Subcutaneous abdominal adipose tissue (tissue), 5 donors: ENCODE data around the gene PIAS1.
A peak's percentile ranks its signal among the peaks of the same experiment; 100 is the strongest.

Experiments used
- H3K27ac ChIP-seq: one replicate; pipeline ENCODE4 v1.7.0; 2013; ENCODE audit warnings: low read depth, mild to moderate bottlenecking, inconsistent platforms, low read length, moderate library complexity
- H3K27me3 ChIP-seq, 5 donors: one replicate each; pipeline ENCODE4 v1.7.0; 2013; ENCODE audit warnings: low read length in 5 of 5, inconsistent platforms in 1 of 5; ENCODE audit not compliant: control insufficient read depth in 5 of 5, insufficient read depth in 4 of 5
- H3K36me3 ChIP-seq, 5 donors: one replicate each; pipeline ENCODE4 v1.7.0; 2013; ENCODE audit warnings: low read length in 5 of 5; ENCODE audit not compliant: control insufficient read depth in 5 of 5, insufficient read depth in 5 of 5
- H3K4me1 ChIP-seq, 5 donors: one replicate each; pipeline ENCODE4 v1.7.0; 2013; ENCODE audit warnings: low read length in 5 of 5, mild to moderate bottlenecking in 3 of 5, moderate library complexity in 1 of 5; ENCODE audit not compliant: control insufficient read depth in 5 of 5, insufficient read depth in 5 of 5
- H3K4me3 ChIP-seq, 5 donors: one replicate each; pipeline ENCODE4 v1.7.0; 2013; ENCODE audit warnings: low read length in 5 of 5, low read depth in 1 of 5
- H3K9ac ChIP-seq, 5 donors: one replicate each; pipeline ENCODE4 v1.7.0; 2013; ENCODE audit warnings: low read length in 5 of 5, mild to moderate bottlenecking in 4 of 5, moderate library complexity in 3 of 5
- H3K9me3 ChIP-seq, 5 donors: one replicate each; pipeline ENCODE4 v1.7.0; 2013; ENCODE audit warnings: low read length in 5 of 5; ENCODE audit not compliant: control insufficient read depth in 5 of 5
- donor health status: healthy.
- donor health status: healthy.
- donor health status: healthy.
- donor health status: healthy.
- donor health status: healthy.

PIAS1 gene

DNA sequence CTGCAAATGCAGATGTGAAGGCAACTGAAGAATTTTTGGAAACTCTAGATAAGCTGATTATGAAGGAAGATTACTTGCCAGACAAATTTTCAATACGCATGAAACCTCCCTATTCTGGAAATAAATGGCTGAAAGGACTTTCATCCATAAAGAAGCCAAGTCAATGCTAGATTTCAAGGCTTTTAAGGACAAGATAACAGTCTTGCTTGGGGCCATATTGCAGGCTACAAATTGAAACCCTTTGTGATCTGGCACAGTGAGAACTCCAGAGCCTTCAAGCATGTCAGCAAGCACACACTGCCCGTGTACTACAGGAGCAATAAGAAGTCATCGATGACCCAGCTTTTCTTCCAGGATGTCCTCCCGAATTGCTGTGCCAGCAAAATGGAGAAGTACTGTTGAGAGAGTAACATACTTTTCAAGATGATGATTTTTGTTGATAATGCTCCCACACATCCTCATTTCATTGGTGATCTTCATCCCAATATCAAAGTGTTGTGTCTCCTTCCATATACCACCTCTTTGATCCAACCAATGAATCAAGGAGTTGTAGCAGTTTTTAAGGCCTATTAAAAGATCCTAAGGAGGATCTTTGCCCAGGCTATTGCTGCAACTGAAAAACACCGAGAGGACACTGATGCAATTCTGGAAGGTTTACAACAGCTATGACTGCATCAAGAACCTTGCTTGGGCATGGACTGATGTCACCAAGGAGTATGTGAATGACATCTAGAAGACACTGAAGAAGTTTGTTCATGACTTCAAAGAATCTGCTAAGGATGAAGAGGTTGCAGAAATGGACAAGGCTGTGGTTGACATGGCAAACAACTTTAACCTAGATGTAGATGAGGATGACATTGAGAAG, 130.7 kb downstream of the PIAS1 start:
- Histone ChIP-seq H3K4me3 (no peak overlapping the region), H3K36me3 (peaks cover 28 to 61% (median 46%) of the 10 kb centered on the region in 5 donors), H3K9ac (no peak overlapping the region), H3K27ac (no peak overlapping the region), H3K27me3 (no peaks in the 10 kb centered on the region), H3K9me3 (no peaks in the 10 kb centered on the region), H3K4me1 (peaks cover 0 to 18% (median 15%) of the 10 kb centered on the region in 5 donors)

DNA sequence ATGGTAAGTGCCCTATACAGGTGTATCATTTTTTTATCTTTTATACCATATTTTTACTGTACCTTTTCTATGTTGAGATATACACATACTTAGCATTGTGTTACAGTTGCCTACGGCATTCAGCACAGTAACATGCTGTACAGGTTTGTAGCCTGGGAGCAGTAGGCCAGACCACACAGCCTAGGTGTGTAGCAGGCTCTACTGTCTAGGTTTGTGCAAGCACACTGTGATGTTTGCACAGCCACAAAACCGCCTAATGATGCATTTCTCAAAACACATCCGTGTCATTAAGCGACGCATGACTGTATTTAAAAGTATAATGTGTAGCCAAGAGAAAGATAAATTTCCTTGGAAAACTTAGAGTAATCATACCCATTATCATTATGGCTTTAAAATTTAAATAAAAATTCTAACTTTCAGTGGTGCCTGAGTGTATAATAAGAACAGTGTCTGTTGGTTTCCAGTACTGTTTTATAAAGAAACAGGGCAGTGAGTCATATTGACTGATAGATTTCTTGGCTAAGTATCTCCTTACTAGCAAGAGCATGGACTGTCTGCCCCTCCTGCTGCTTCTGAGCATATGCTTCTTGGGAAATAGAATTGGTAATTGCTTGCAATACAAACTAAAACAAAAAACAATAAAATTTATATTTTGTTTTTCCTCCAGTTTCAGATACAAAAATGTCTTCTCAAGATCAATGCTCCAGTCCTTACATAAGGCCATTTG, 132.7 kb downstream of the PIAS1 start:
- Histone ChIP-seq H3K4me3 (peak overlapping the region in 1 of 5 donors; percentile 64), H3K27ac (peak overlapping the region; percentile 40), H3K36me3 (peaks cover 24 to 47% (median 42%) of the 10 kb centered on the region in 5 donors), H3K9me3 (no peaks in the 10 kb centered on the region), H3K27me3 (no peaks in the 10 kb centered on the region), H3K9ac (no peak overlapping the region), H3K4me1 (peaks cover 0 to 18% (median 15%) of the 10 kb centered on the region in 5 donors)

- Histone ChIP-seq H3K36me3 (peaks cover 29 to 49% (median 46%) of the 10 kb centered on the region in 5 donors), H3K4me3 (peak overlapping the region; percentile 14 to 64 (median 51))
These were observed 133.4 kb downstream of the PIAS1 start for GRCh38 chr15:68187559-68187958.

GRCh38 chr15:68188647-68189046, 134.5 kb downstream of the PIAS1 start:
- no peaks in the 10 kb centered on the region for H3K27me3 ChIP-seq
- peaks cover 0 to 18% (median 15%) of the 10 kb centered on the region in 5 donors for H3K4me1 ChIP-seq
- peaks cover 34 to 53% (median 48%) of the 10 kb centered on the region in 5 donors for H3K36me3 ChIP-seq
- H3K9me3 ChIP-seq: no peaks in the 10 kb centered on the region
- H3K9ac ChIP-seq: no peak overlapping the region
- no peak overlapping the region for H3K4me3 ChIP-seq
- H3K27ac ChIP-seq: no peak overlapping the region

More at GRCh38 chr15:68187559-68187958, 133.4 kb downstream of the PIAS1 start:
- peak overlapping the region; percentile 40 for H3K27ac ChIP-seq
- H3K4me1 ChIP-seq: peaks cover 0 to 18% (median 15%) of the 10 kb centered on the region in 5 donors
- no peak overlapping the region for H3K9ac ChIP-seq
- no peaks in the 10 kb centered on the region for H3K9me3 ChIP-seq
- no peaks in the 10 kb centered on the region for H3K27me3 ChIP-seq

- Histone ChIP-seq H3K9ac (no peak overlapping the region), H3K27ac (no peak overlapping the region), H3K9me3 (no peaks in the 10 kb centered on the region), H3K4me1 (peaks cover 0 to 18% (median 15%) of the 10 kb centered on the region in 5 donors), H3K36me3 (peaks cover 24 to 42% (median 35%) of the 10 kb centered on the region in 5 donors), H3K4me3 (no peak overlapping the region), H3K27me3 (no peaks in the 10 kb centered on the region)
These were observed 135.9 kb downstream of the PIAS1 start for GRCh38 chr15:68190048-68190447.

- Histone ChIP-seq H3K9me3 (no peaks in the 10 kb centered on the region), H3K4me1 (peaks cover 0 to 17% (median 15%) of the 10 kb centered on the region in 5 donors), H3K4me3 (no peak overlapping the region)
These were observed 137.4 kb downstream of the PIAS1 start for GRCh38 chr15:68191555-68191954.

DNA sequence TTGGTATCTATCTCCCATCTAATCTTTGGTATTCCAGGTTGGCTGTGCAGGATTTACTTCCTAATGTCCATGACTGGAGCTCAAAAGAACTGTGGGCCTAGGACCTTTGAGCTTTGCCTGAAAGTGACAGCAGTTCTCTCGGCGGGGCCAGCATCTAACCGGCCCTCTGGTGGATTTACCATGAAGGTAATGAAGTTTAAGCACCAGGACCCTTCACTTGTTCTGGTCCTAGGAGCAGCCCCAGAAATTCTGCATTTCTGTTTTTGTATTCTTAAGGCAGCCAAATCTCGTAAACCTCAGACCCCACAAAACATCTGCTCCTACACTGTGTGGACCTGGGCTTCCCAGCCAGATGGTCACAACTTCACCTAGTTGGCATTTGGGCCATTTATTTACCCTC, 138.0 kb downstream of the PIAS1 start:
- Histone ChIP-seq H3K9me3 (no peaks in the 10 kb centered on the region), H3K27me3 (no peaks in the 10 kb centered on the region), H3K27ac (no peak overlapping the region), H3K4me1 (peaks cover 0 to 14% (median 11%) of the 10 kb centered on the region in 5 donors), H3K4me3 (no peak overlapping the region), H3K9ac (no peak overlapping the region), H3K36me3 (peaks cover 21 to 38% (median 32%) of the 10 kb centered on the region in 5 donors)

More at GRCh38 chr15:68191555-68191954, 137.4 kb downstream of the PIAS1 start:
- Histone ChIP-seq H3K27me3 (no peaks in the 10 kb centered on the region), H3K9ac (no peak overlapping the region), H3K27ac (no peak overlapping the region), H3K36me3 (peaks cover 21 to 38% (median 34%) of the 10 kb centered on the region in 5 donors)

DNA sequence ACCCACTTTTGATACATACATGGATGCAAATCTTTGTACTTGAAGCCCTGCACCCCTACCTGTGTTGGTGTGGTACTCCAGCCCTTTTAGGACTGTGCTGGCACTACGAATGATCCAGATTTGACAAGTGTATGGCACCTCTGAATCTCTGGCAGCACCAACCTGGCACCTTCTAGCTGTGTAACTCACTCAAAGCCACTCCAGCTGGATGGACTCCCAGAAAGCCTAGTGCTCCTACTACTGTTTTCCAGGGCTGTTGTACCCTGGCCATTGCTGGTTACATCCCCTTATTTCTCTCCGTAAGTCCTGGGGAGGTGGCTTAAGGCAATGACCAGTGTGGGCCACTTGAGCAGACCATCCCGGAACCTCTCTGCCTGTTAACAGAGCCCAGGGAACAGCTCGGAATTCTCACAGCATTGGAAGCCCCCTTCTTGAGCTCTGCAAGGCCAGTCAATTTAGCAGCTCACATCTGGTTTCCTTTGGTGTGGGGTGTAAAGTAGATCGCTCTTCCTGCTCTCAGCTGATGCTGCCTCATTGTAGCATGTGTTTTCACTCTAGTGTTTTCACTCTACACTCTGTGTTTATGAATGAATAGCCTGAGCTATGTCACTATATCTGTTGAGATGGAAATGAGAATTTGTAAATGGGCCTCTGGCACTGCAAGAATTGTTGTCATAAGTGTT, 138.8 kb downstream of the PIAS1 start:
- Histone ChIP-seq H3K27ac (no peak overlapping the region), H3K4me1 (peaks cover 0 to 8% (median 3%) of the 10 kb centered on the region in 5 donors), H3K36me3 (peaks cover 21 to 36% (median 30%) of the 10 kb centered on the region in 5 donors), H3K4me3 (no peak overlapping the region), H3K27me3 (no peaks in the 10 kb centered on the region), H3K9me3 (no peaks in the 10 kb centered on the region), H3K9ac (no peak overlapping the region)

DNA sequence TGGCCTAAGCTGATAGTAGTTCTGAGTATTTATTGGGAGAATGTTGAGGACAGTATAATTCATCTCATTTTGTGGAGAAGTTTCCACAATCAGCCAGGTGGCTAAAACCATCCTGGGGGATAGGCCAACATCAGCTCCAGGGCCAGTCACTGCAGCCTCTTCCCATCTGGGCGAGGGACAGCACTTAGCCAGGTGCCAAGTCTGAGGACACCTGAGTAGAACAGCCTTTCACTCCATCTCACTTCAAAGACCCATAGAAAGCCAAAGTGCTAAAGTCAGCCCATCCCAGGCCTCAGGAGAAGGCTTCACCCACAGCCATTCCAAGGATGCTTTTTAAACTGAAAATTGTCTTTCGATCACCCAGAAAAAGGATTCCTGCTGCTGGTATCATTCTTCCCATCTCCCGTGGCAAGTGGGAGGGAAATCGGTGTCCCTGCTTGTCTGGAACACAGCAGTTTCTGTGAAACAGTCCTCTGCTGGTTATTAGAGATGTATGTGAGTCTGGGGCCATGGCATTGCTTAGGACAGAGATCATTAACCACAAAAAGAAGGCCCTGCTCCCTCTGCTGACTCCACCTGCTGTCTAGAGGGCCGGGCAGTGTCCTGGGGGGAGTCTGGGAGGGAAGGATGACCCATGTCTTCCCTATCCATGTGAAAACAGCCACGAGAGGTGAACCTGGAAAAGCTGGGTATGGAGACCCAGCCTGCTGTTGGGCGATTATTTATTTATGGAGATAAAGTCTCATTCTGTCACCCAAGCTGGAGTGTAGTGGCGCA, 141.4 kb downstream of the PIAS1 start:
- Histone ChIP-seq H3K9me3 (no peaks in the 10 kb centered on the region), H3K27me3 (no peaks in the 10 kb centered on the region), H3K27ac (no peak overlapping the region), H3K4me1 (peaks cover 0 to 14% (median 0%) of the 10 kb centered on the region in 5 donors), H3K4me3 (no peak overlapping the region), H3K9ac (no peak overlapping the region), H3K36me3 (peaks cover 10 to 31% (median 24%) of the 10 kb centered on the region in 5 donors)
